ENCODE data around the gene RBM44.
"Not testable (repeated sequence)": the region's sequence is repeated elsewhere in the genome, so short reads cannot be mapped to it uniquely, and the experiment has no call there.

Gene RBM44

GRCh38 chr2:237798236-237799059, at the start of gene RBM44:
TSS of gene RBM44 (plus strand) at chr2:237798779. CDS start at chr2:237813610, 14,831 bp downstream.
- no peak for DNase-seq

GRCh38 chr2:237749002-237749401, 49.6 kb upstream of the RBM44 start:
- no peak for DNase-seq

- no peak for DNase-seq
Observed at GRCh38 chr2:237749961-237750360, 48.6 kb upstream of the RBM44 start.

GRCh38 chr2:237750441-237750840, 48.1 kb upstream of the RBM44 start:
- not testable (repeated sequence) for DNase-seq

- no peak for DNase-seq
Observed at GRCh38 chr2:237752761-237753165, 45.8 kb upstream of the RBM44 start.

GRCh38 chr2:237754182-237754581, 44.4 kb upstream of the RBM44 start:
- DNase-seq: no peak

- no peak for DNase-seq
Observed at GRCh38 chr2:237754626-237755248, 43.8 kb upstream of the RBM44 start.

- DNase-seq: no peak
Observed at GRCh38 chr2:237757616-237758015, 41.0 kb upstream of the RBM44 start.

GRCh38 chr2:237758185-237758584, 40.4 kb upstream of the RBM44 start:
- no peak for DNase-seq

- no peak for DNase-seq
Observed at GRCh38 chr2:237759176-237759575, 39.4 kb upstream of the RBM44 start.

- no peak for DNase-seq
Observed at GRCh38 chr2:237760506-237761502, 37.8 kb upstream of the RBM44 start.

GRCh38 chr2:237762291-237763182, 36.0 kb upstream of the RBM44 start:
- DNase-seq: not testable (repeated sequence)

- DNase-seq: no peak
Observed at GRCh38 chr2:237763812-237764211, 34.8 kb upstream of the RBM44 start.

- not testable (repeated sequence) for DNase-seq
Observed at GRCh38 chr2:237765122-237765521, 33.5 kb upstream of the RBM44 start.

- DNase-seq: no peak
Observed at GRCh38 chr2:237765875-237766274, 32.7 kb upstream of the RBM44 start.

GRCh38 chr2:237766340-237766739, 32.2 kb upstream of the RBM44 start:
- no peak for DNase-seq

GRCh38 chr2:237772513-237772912, 26.1 kb upstream of the RBM44 start:
- DNase-seq: no peak

GRCh38 chr2:237773826-237774225, 24.8 kb upstream of the RBM44 start:
- no peak for DNase-seq

GRCh38 chr2:237774811-237775553, 23.6 kb upstream of the RBM44 start:
- peak; percentile 18 for DNase-seq

GRCh38 chr2:237779521-237779920, 19.1 kb upstream of the RBM44 start:
- DNase-seq: no peak

- no peak for DNase-seq
Observed at GRCh38 chr2:237782181-237782580, 16.4 kb upstream of the RBM44 start.

Measured in DMS79 treated with DMSO at 0.1 percent for 48 hours (cell line).